Measurements from ENCODE around the gene LETM1. TPM values are rescaled to one million over a fixed set of nuclear protein-coding genes. Genes with fewer than 3 reads are reported as not detected.
A peak's percentile ranks its signal among the peaks of the same experiment; 100 is the strongest.

LETM1 gene
- total RNA-seq, 2 donors from 2014 or later: 45.7 to 52.4 TPM

DNA sequence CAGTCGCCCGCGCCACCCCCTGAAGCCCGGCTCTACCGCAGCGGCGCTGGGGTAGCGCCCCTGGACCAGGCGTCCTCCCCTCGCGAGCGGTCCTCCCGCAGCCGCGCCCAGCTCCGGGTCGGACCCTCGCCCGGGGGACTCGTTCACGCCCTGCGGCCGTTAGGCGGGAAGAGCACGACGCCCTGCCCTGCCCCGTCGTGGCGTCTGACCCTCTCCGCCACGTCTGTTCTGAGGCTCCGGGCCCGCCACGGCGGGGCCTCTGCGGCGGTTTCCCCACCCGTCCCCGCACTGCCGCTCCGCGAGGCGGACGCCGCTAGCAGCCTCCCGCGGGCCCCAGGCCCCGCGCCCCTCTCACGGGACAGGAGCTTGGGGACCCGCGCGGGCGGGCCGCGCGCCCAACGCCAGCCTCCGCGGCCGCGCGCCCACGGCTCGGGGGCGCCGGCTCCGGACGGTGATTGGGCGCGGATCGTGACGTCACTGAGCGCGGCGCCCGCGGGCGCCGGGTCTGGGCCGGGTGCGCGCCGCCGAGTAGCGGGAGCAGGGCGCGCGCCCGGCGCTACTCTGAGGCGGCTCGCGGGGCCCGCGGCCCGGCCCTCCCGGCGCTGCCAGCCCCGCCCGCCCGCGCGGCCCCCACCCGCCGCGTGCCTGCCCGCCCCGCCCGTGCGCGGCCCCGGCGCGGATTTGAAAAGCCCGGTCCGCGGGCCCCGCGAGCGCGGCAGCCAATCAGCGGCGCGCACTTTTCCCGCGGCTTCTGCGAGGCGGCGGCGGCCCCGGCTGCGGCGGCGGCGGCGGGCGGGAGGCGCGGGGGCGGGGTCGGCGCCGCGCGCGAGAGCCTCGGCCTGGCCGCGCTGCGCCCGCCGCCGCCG is 14.9 kb upstream of the LETM1 start, which contains the start of gene NSD2:
Gene NSD2, plus strand, starts transcription at position 816 of the 866 bp plus-strand sequence. CDS start 29,262 bp downstream, outside the sequence.
- Mint-ChIP-seq H3K36me3 (ENCODE audit: low read depth) (no peaks in the 10 kb centered on the region), H3K27ac (peak within 1 kb of the TSS; percentile 84), H3K27me3 (ENCODE audit: insufficient read depth) (peaks cover 30% of the 10 kb centered on the region), H3K9me3 (no peaks in the 10 kb centered on the region), H3K4me1 (peaks cover 23% of the 10 kb centered on the region), H3K4me3 (peak within 1 kb of the TSS; percentile 74)
- peak within 1 kb of the TSS; percentile 99 for H3K4me3 ChIP-seq (ENCODE audit: low read length)
- peaks cover 4% of the 10 kb centered on the region for H3K4me1 ChIP-seq (ENCODE audit: control insufficient read depth, insufficient read depth, low read length)
- peak within 1 kb of the TSS; percentile 76 for H3K9ac ChIP-seq (ENCODE audit: extremely low read depth, low read length, poor library complexity, severe bottlenecking)
- WGBS, 2 experiments (ENCODE audit: insufficient coverage in 1 of 2, insufficient read length in 1 of 2): 0% methylated on average over 13 to 155 of the region's 155 CpGs
- H3K27ac ChIP-seq (ENCODE audit: low read depth, low read length): peak within 1 kb of the TSS; percentile 93
- peaks cover 7% of the 10 kb centered on the region for H3K27me3 ChIP-seq (ENCODE audit: control insufficient read depth, insufficient read depth, low read length, poor library complexity, severe bottlenecking)
- TF ChIP-seq, protein P1, sequence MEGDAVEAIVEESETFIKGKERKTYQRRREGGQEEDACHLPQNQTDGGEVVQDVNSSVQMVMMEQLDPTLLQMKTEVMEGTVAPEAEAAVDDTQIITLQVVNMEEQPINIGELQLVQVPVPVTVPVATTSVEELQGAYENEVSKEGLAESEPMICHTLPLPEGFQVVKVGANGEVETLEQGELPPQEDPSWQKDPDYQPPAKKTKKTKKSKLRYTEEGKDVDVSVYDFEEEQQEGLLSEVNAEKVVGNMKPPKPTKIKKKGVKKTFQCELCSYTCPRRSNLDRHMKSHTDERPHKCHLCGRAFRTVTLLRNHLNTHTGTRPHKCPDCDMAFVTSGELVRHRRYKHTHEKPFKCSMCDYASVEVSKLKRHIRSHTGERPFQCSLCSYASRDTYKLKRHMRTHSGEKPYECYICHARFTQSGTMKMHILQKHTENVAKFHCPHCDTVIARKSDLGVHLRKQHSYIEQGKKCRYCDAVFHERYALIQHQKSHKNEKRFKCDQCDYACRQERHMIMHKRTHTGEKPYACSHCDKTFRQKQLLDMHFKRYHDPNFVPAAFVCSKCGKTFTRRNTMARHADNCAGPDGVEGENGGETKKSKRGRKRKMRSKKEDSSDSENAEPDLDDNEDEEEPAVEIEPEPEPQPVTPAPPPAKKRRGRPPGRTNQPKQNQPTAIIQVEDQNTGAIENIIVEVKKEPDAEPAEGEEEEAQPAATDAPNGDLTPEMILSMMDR (conservative IDR thresholded peaks at IDR 0.05): no peak
- H3K36me3 ChIP-seq (ENCODE audit: control insufficient read depth, insufficient read depth, low read length): no peaks in the 10 kb centered on the region
- DNase-seq: peak; percentile 92
- H3K9me3 ChIP-seq (ENCODE audit: control insufficient read depth, low read length): no peaks in the 10 kb centered on the region

DNA sequence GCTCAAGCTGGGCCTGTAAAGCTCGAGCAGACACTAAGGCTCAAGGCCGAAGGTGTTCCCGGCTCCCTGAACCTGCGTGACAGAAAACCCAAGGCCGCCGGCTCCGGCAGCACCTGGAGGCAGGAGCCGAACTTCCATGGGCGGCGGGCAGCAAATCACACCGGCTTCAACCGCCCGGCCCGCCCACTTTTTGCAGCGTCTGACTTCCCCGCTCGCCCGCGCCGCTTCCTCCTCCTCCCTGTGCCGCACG is 14.3 kb upstream of the LETM1 start:
- H3K4me3 ChIP-seq (ENCODE audit: low read length): peak overlapping the region; percentile 76
- Mint-ChIP-seq H3K4me1 (peaks cover 23% of the 10 kb centered on the region), H3K27ac (peak overlapping the region; percentile 84), H3K27me3 (ENCODE audit: insufficient read depth) (peaks cover 34% of the 10 kb centered on the region), H3K4me3 (peak overlapping the region; percentile 65), H3K9me3 (no peaks in the 10 kb centered on the region), H3K36me3 (ENCODE audit: low read depth) (no peaks in the 10 kb centered on the region)
- H3K4me1 ChIP-seq (ENCODE audit: control insufficient read depth, insufficient read depth, low read length): peaks cover 4% of the 10 kb centered on the region
- DNase-seq: peak; percentile 95
- no peaks in the 10 kb centered on the region for H3K36me3 ChIP-seq (ENCODE audit: control insufficient read depth, insufficient read depth, low read length)
- peak overlapping the region; percentile 93 for H3K27ac ChIP-seq (ENCODE audit: low read depth, low read length)
- H3K27me3 ChIP-seq (ENCODE audit: control insufficient read depth, insufficient read depth, low read length, poor library complexity, severe bottlenecking): peaks cover 7% of the 10 kb centered on the region
- TF ChIP-seq, protein P1 (conservative IDR thresholded peaks at IDR 0.05): no peak
- H3K9me3 ChIP-seq (ENCODE audit: control insufficient read depth, low read length): no peaks in the 10 kb centered on the region
- peak overlapping the region; percentile 76 for H3K9ac ChIP-seq (ENCODE audit: extremely low read depth, low read length, poor library complexity, severe bottlenecking)
- WGBS, 2 experiments (ENCODE audit: insufficient coverage in 1 of 2, insufficient read length in 1 of 2): 0 to 2% methylated on average over 5 to 22 of the region's 22 CpGs

DNA sequence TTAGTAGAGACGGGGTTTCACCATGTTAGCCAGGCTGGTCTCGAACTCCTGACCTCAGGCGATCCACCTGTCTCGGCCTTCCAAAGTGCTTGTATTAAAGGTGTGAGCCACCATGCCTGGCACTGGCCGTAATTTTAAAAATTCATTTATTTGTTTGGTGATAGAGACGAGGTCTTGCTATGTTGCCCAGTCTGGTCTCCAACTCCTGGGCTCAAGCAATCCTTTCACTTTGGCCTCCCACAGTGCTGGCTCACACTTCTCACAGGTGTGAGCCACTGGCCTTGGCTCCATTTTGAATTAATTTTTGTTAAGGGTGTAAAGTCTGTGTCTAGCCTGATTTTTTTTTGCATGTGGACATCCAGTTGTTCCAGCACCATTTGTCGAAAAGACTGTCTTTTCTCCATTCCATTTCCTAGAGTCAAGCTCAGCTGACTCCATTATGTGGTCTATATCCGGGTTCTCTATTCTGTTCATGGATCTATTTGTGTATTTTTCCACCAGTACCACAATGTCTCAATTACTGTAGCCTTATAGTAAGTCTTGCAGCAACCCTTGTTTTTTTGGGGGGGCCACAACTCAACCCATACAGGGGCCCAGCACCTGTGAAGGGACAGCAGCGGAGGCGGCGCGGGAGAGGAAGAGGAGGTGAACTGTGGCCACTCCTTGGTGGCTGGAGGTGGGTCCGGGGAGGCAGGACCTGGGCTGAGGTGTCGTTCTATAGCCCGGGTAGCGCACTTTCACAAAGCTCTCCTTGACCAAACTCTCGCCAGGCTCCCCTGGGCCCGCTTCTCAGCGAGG is 13.8 kb upstream of the LETM1 start:
- Mint-ChIP-seq H3K4me3 (peak overlapping the region; percentile 65), H3K4me1 (peaks cover 23% of the 10 kb centered on the region), H3K36me3 (ENCODE audit: low read depth) (no peaks in the 10 kb centered on the region), H3K9me3 (no peaks in the 10 kb centered on the region), H3K27me3 (ENCODE audit: insufficient read depth) (peaks cover 37% of the 10 kb centered on the region), H3K27ac (peak overlapping the region; percentile 84)
- WGBS, 2 experiments (ENCODE audit: insufficient coverage in 1 of 2, insufficient read length in 1 of 2): 43 to 62% methylated on average over 11 to 19 of the region's 19 CpGs
- Histone ChIP-seq H3K36me3 (ENCODE audit: control insufficient read depth, insufficient read depth, low read length) (no peaks in the 10 kb centered on the region), H3K9me3 (ENCODE audit: control insufficient read depth, low read length) (no peaks in the 10 kb centered on the region), H3K4me1 (ENCODE audit: control insufficient read depth, insufficient read depth, low read length) (peaks cover 4% of the 10 kb centered on the region), H3K27ac (ENCODE audit: low read depth, low read length) (peak overlapping the region; percentile 93), H3K27me3 (ENCODE audit: control insufficient read depth, insufficient read depth, low read length, poor library complexity, severe bottlenecking) (peaks cover 7% of the 10 kb centered on the region), H3K4me3 (ENCODE audit: low read length) (peak overlapping the region; percentile 76), H3K9ac (ENCODE audit: extremely low read depth, low read length, poor library complexity, severe bottlenecking) (peak overlapping the region; percentile 76)
- TF ChIP-seq, protein P1 (conservative IDR thresholded peaks at IDR 0.05): no peak
- no peak for DNase-seq
